HL-60 (cell line): ENCODE data around the gene TRUB1.

Source experiments
- DNase-seq, 2 experiments: peaks; one replicate each; pipeline ENCODE4 v3.0.0-alpha.2; 2010 to 2020; ENCODE audit warnings: low read depth in 1 of 2, low spot score in 1 of 2
- H3K27ac ChIP-seq: fragments of 250-450 bp; sonication (Bioruptor Pico); replicated peaks from 2 replicates; pipeline ENCODE4 v1.5.1; 2020; ENCODE audit warnings: mild to moderate bottlenecking, moderate library complexity
- H3K27me3 ChIP-seq: fragments of 250-450 bp; sonication (Bioruptor Pico); 2 replicates; pipeline ENCODE4 v1.5.1; 2021; ENCODE audit warnings: mild to moderate bottlenecking, moderate library complexity; ENCODE audit not compliant: insufficient read depth, poor library complexity, severe bottlenecking
- H3K4me3 ChIP-seq: replicated peaks from 2 replicates; pipeline ENCODE4 v1.5.1; 2011; ENCODE audit warnings: mild to moderate bottlenecking, control low read depth, low read length; ENCODE audit not compliant: insufficient read depth
- CTCF ChIP-seq: IDR thresholded peaks from one replicate; pipeline ENCODE4 v1.5.1; 2011; ENCODE audit warnings: low read length, control low read depth, inconsistent platforms; ENCODE audit not compliant: insufficient read depth
- GABPA ChIP-seq: IDR thresholded peaks from 2 replicates; pipeline ENCODE4 v1.6.1; 2012; ENCODE audit warnings: low read depth
- POLR2AphosphoS5 ChIP-seq: IDR thresholded peaks from 2 replicates; pipeline ENCODE4 v1.6.1; 2012; ENCODE audit warnings: low read depth
- SPI1 ChIP-seq: IDR thresholded peaks from 2 replicates; pipeline ENCODE4 v1.6.1; 2012; ENCODE audit warnings: low read depth, mild to moderate bottlenecking, borderline replicate concordance
- TF ChIP-seq, protein P1 (sequence below): IDR thresholded peaks from 2 replicates; pipeline ENCODE4 v1.6.1; 2012; ENCODE audit warnings: low read depth; ENCODE audit not compliant: insufficient replicate concordance

TRUB1 gene

GRCh38 chr10:115003396-115003795 lies 65.4 kb downstream of the TRUB1 start:
- no peak overlapping the region for H3K27ac ChIP-seq
- H3K27me3 ChIP-seq: no peaks in the 10 kb centered on the region
- H3K4me3 ChIP-seq: no peak overlapping the region
- no peak for TF ChIP-seq POLR2AphosphoS5
- TF ChIP-seq GABPA: no peak
- TF ChIP-seq, protein P1, sequence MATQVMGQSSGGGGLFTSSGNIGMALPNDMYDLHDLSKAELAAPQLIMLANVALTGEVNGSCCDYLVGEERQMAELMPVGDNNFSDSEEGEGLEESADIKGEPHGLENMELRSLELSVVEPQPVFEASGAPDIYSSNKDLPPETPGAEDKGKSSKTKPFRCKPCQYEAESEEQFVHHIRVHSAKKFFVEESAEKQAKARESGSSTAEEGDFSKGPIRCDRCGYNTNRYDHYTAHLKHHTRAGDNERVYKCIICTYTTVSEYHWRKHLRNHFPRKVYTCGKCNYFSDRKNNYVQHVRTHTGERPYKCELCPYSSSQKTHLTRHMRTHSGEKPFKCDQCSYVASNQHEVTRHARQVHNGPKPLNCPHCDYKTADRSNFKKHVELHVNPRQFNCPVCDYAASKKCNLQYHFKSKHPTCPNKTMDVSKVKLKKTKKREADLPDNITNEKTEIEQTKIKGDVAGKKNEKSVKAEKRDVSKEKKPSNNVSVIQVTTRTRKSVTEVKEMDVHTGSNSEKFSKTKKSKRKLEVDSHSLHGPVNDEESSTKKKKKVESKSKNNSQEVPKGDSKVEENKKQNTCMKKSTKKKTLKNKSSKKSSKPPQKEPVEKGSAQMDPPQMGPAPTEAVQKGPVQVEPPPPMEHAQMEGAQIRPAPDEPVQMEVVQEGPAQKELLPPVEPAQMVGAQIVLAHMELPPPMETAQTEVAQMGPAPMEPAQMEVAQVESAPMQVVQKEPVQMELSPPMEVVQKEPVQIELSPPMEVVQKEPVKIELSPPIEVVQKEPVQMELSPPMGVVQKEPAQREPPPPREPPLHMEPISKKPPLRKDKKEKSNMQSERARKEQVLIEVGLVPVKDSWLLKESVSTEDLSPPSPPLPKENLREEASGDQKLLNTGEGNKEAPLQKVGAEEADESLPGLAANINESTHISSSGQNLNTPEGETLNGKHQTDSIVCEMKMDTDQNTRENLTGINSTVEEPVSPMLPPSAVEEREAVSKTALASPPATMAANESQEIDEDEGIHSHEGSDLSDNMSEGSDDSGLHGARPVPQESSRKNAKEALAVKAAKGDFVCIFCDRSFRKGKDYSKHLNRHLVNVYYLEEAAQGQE: no peak
- TF ChIP-seq CTCF: no peak
- no peak for TF ChIP-seq SPI1
- no peak for DNase-seq

GRCh38 chr10:115004236-115004862 lies 66.4 kb downstream of the TRUB1 start:
- no peak for TF ChIP-seq SPI1
- TF ChIP-seq, protein P1: no peak
- TF ChIP-seq CTCF: no peak
- TF ChIP-seq POLR2AphosphoS5: no peak
- no peak for TF ChIP-seq GABPA
- no peak overlapping the region for H3K27ac ChIP-seq
- no peak for DNase-seq

DNA sequence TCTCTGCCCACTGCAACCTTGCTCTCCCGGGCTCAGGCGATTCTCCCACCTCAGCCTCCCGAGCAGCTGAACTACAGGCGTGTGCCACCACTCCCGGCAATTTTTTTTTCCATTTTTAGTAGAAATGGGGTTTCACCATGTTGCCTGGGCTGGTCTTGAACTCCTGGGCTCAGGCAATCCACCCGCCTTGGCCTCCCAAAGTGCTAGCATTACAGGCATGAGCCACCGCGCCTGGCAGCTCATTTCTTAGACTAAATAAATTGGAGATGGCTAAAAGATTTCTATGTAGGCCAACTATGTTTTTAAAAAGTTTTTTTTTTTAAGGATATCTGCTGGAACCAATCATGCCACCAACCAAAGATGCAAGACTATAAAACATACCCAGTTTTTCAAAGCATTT lies 67.8 kb downstream of the TRUB1 start:
- DNase-seq: no peak
- Histone ChIP-seq H3K4me3 (no peak overlapping the region), H3K27ac (no peak overlapping the region), H3K27me3 (no peaks in the 10 kb centered on the region)
- TF ChIP-seq GABPA: no peak
- TF ChIP-seq CTCF: no peak
- TF ChIP-seq, protein P1: no peak
- no peak for TF ChIP-seq SPI1
- no peak for TF ChIP-seq POLR2AphosphoS5

More at GRCh38 chr10:115004236-115004862, 66.4 kb downstream of the TRUB1 start:
- no peak overlapping the region for H3K4me3 ChIP-seq
- no peaks in the 10 kb centered on the region for H3K27me3 ChIP-seq
